Upper lobe of right lung (tissue), 1 donor: Measurements from ENCODE around the gene CRB1. TPM values are rescaled to one million over a fixed set of nuclear protein-coding genes. Genes with fewer than 3 reads are reported as not detected.

Experiments
- ATAC-seq: fragments of 200-7000 bp; cut with Tn5 transposase; one replicate; pipeline ENCODE4 v1.9.1; 2020; ENCODE audit warnings: mild to moderate bottlenecking, moderate library complexity
- DNase-seq: peaks from one replicate; pipeline ENCODE4 v3.0.0-alpha.2; 2020
- H3K27ac ChIP-seq: fragments of 200-600 bp; one replicate; pipeline ENCODE4 v1.8.0; 2022
- H3K27me3 ChIP-seq: fragments of 200-600 bp; one replicate; pipeline ENCODE4 v1.8.0; 2022; ENCODE audit warnings: mild to moderate bottlenecking
- H3K36me3 ChIP-seq: fragments of 200-600 bp; one replicate; pipeline ENCODE4 v1.8.0; 2022
- H3K4me1 ChIP-seq: fragments of 200-600 bp; one replicate; pipeline ENCODE4 v1.8.0; 2022
- H3K4me3 ChIP-seq: fragments of 200-600 bp; one replicate; pipeline ENCODE4 v1.8.0; 2022; ENCODE audit warnings: mild to moderate bottlenecking
- H3K9me3 ChIP-seq: fragments of 200-600 bp; one replicate; pipeline ENCODE4 v1.8.0; 2022
- CTCF ChIP-seq: fragments of 200-600 bp; IDR thresholded peaks from one replicate; pipeline ENCODE4 v1.8.0; 2022; ENCODE audit warnings: antibody characterized with exemption
- intact Hi-C: fragments of 100-400 bp; cut with DNase I; formaldehyde crosslinking; loops from one replicate; pipeline ENCODE4 v1.11.0; 2022
- total RNA-seq: library from RNA; stranded (reverse); fragmentation: NEBNext Ultra II Directional; extraction: Animal tissue kit (Norgen Biotek cat#: 25700); gene quantifications from one replicate; pipeline ENCODE4 v1.2.1, GENCODE V29; 2021
- donor health status: DM: no; HTN: yes; CAD: no; lungs with severe emphysema.

CRB1 gene
- total RNA-seq, 1 donor from 2014 or later: 0.46 TPM

- ATAC-seq: no peak
- no peak for TF ChIP-seq CTCF
- H3K9me3 ChIP-seq: no peaks in the 10 kb centered on the region
- H3K4me3 ChIP-seq: no peak overlapping the region
- no peaks in the 10 kb centered on the region for H3K27me3 ChIP-seq
- H3K4me1 ChIP-seq: no peaks in the 10 kb centered on the region
- intact Hi-C loops: no loop called here
- no peak overlapping the region for H3K27ac ChIP-seq
- H3K36me3 ChIP-seq: no peaks in the 10 kb centered on the region
- no peak for DNase-seq
These were observed 71.3 kb downstream of the CRB1 start for GRCh38 chr1:197339106-197340060.

GRCh38 chr1:197341626-197342025 is 73.6 kb downstream of the CRB1 start:
- no peak for ATAC-seq
- no peak for TF ChIP-seq CTCF
- H3K27me3 ChIP-seq: no peaks in the 10 kb centered on the region
- H3K27ac ChIP-seq: no peak overlapping the region
- no peaks in the 10 kb centered on the region for H3K4me1 ChIP-seq
- no peak overlapping the region for H3K4me3 ChIP-seq
- H3K36me3 ChIP-seq: no peaks in the 10 kb centered on the region
- H3K9me3 ChIP-seq: no peaks in the 10 kb centered on the region
- DNase-seq: no peak
- intact Hi-C loops: no loop called here

GRCh38 chr1:197342044-197342565 is 74.1 kb downstream of the CRB1 start:
- H3K36me3 ChIP-seq: no peaks in the 10 kb centered on the region
- intact Hi-C loops: no loop called here
- no peaks in the 10 kb centered on the region for H3K27me3 ChIP-seq
- no peaks in the 10 kb centered on the region for H3K4me1 ChIP-seq
- TF ChIP-seq CTCF: no peak
- no peaks in the 10 kb centered on the region for H3K9me3 ChIP-seq
- no peak overlapping the region for H3K27ac ChIP-seq
- ATAC-seq: no peak
- DNase-seq: no peak
- no peak overlapping the region for H3K4me3 ChIP-seq

GRCh38 chr1:197342669-197343068 is 74.6 kb downstream of the CRB1 start:
- DNase-seq: no peak
- ATAC-seq: no peak
- H3K36me3 ChIP-seq: no peaks in the 10 kb centered on the region
- no peaks in the 10 kb centered on the region for H3K27me3 ChIP-seq
- no peaks in the 10 kb centered on the region for H3K4me1 ChIP-seq
- no peak overlapping the region for H3K4me3 ChIP-seq
- no peak for TF ChIP-seq CTCF
- H3K9me3 ChIP-seq: no peaks in the 10 kb centered on the region
- intact Hi-C loops: no loop called here
- H3K27ac ChIP-seq: no peak overlapping the region

- ATAC-seq (no peak), DNase-seq (no peak)
- H3K4me1 ChIP-seq: no peaks in the 10 kb centered on the region
- H3K27ac ChIP-seq: no peak overlapping the region
- intact Hi-C loops: no loop called here
- H3K4me3 ChIP-seq: no peak overlapping the region
- no peaks in the 10 kb centered on the region for H3K9me3 ChIP-seq
- no peak for TF ChIP-seq CTCF
- no peaks in the 10 kb centered on the region for H3K27me3 ChIP-seq
- no peaks in the 10 kb centered on the region for H3K36me3 ChIP-seq
These were observed 75.7 kb downstream of the CRB1 start for GRCh38 chr1:197343663-197344273.
